ENCODE data around the gene NAV2. TPM values are rescaled to one million over a fixed set of nuclear protein-coding genes. Genes with fewer than 3 reads are reported as not detected.

Gene NAV2
- polyA plus RNA-seq, 1 donor, result 8.1 TPM

- H3K4me1 ChIP-seq (ENCODE audit: control insufficient read depth, insufficient read depth, low read length), result no peaks in the 10 kb centered on the region
These were observed 31.0 kb downstream of the NAV2 start for GRCh38 chr11:19743622-19744021.

DNA sequence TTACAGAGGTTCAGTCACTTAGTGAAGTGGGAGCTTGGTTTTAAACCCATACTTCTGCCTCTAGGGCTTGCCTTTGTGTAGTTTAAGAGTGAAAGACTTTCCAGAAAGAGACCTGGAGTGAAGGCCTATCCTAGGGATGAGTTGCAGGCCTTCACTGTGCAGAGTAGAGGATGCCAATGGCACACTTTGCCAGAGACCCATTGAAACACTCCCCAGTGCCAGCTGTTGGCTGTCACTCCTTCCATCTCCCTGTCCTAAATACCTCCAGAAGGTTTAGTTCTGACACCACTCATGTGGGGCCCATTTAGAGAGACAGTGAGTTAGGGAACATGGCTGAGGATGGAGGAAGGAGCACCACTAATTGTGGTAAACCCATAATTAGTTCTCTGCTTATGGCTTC is 31.5 kb downstream of the NAV2 start:
- no peak overlapping the region for H3K27ac ChIP-seq (ENCODE audit: low read length)
- no peaks in the 10 kb centered on the region for H3K9me3 ChIP-seq (ENCODE audit: control insufficient read depth, low read depth, low read length)
- DNase-seq, result no peak
- H3K4me1 ChIP-seq (ENCODE audit: control insufficient read depth, insufficient read depth, low read length), result no peaks in the 10 kb centered on the region
- no peak overlapping the region for H3K4me3 ChIP-seq (ENCODE audit: low read length)
- H3K27me3 ChIP-seq (ENCODE audit: control insufficient read depth, insufficient read depth, low read length), result no peaks in the 10 kb centered on the region
- no peaks in the 10 kb centered on the region for H3K36me3 ChIP-seq (ENCODE audit: control insufficient read depth, insufficient read depth, low read length)

More at GRCh38 chr11:19743622-19744021, 31.0 kb downstream of the NAV2 start:
- H3K9me3 ChIP-seq (ENCODE audit: control insufficient read depth, low read depth, low read length), result no peaks in the 10 kb centered on the region
- DNase-seq, result no peak
- H3K27me3 ChIP-seq (ENCODE audit: control insufficient read depth, insufficient read depth, low read length), result no peaks in the 10 kb centered on the region
- H3K4me3 ChIP-seq (ENCODE audit: low read length), result no peak overlapping the region
- H3K27ac ChIP-seq (ENCODE audit: low read length), result no peak overlapping the region
- no CpG with 5 or more reads among the region's 4 CpGs for WGBS (ENCODE audit: insufficient coverage, low lambda C conversion rate)
- no peaks in the 10 kb centered on the region for H3K36me3 ChIP-seq (ENCODE audit: control insufficient read depth, insufficient read depth, low read length)

- no CpG with 5 or more reads among the region's 3 CpGs for WGBS (ENCODE audit: insufficient coverage, low lambda C conversion rate)
- Histone ChIP-seq H3K36me3 (ENCODE audit: control insufficient read depth, insufficient read depth, low read length) (no peaks in the 10 kb centered on the region), H3K9me3 (ENCODE audit: control insufficient read depth, low read depth, low read length) (no peaks in the 10 kb centered on the region), H3K4me1 (ENCODE audit: control insufficient read depth, insufficient read depth, low read length) (no peaks in the 10 kb centered on the region), H3K27ac (ENCODE audit: low read length) (no peak overlapping the region), H3K4me3 (ENCODE audit: low read length) (no peak overlapping the region), H3K27me3 (ENCODE audit: control insufficient read depth, insufficient read depth, low read length) (no peaks in the 10 kb centered on the region)
- no peak for DNase-seq
These were observed 33.4 kb downstream of the NAV2 start for GRCh38 chr11:19746086-19746485.

GRCh38 chr11:19747634-19748033 is 35.0 kb downstream of the NAV2 start:
- Histone ChIP-seq H3K27me3 (ENCODE audit: control insufficient read depth, insufficient read depth, low read length) (no peaks in the 10 kb centered on the region), H3K4me3 (ENCODE audit: low read length) (no peak overlapping the region), H3K9me3 (ENCODE audit: control insufficient read depth, low read depth, low read length) (no peaks in the 10 kb centered on the region), H3K27ac (ENCODE audit: low read length) (no peak overlapping the region), H3K36me3 (ENCODE audit: control insufficient read depth, insufficient read depth, low read length) (no peaks in the 10 kb centered on the region), H3K4me1 (ENCODE audit: control insufficient read depth, insufficient read depth, low read length) (no peaks in the 10 kb centered on the region)
- no peak for DNase-seq
- WGBS (ENCODE audit: insufficient coverage, low lambda C conversion rate), result no CpG with 5 or more reads among the region's 2 CpGs

- no peak overlapping the region for H3K27ac ChIP-seq (ENCODE audit: low read length)
- no CpG with 5 or more reads among the region's 4 CpGs for WGBS (ENCODE audit: insufficient coverage, low lambda C conversion rate)
- DNase-seq, result no peak
These were observed 38.4 kb downstream of the NAV2 start for GRCh38 chr11:19751055-19751454.

GRCh38 chr11:19753451-19754106 is 40.9 kb downstream of the NAV2 start:
- Histone ChIP-seq H3K9me3 (ENCODE audit: control insufficient read depth, low read depth, low read length) (no peaks in the 10 kb centered on the region), H3K27me3 (ENCODE audit: control insufficient read depth, insufficient read depth, low read length) (no peaks in the 10 kb centered on the region), H3K4me3 (ENCODE audit: low read length) (no peak overlapping the region), H3K27ac (ENCODE audit: low read length) (no peak overlapping the region), H3K36me3 (ENCODE audit: control insufficient read depth, insufficient read depth, low read length) (no peaks in the 10 kb centered on the region), H3K4me1 (ENCODE audit: control insufficient read depth, insufficient read depth, low read length) (no peaks in the 10 kb centered on the region)
- no CpG with 5 or more reads among the region's 5 CpGs for WGBS (ENCODE audit: insufficient coverage, low lambda C conversion rate)
- peak in 1 of 2 donors; percentile 14 for DNase-seq

More at GRCh38 chr11:19751055-19751454, 38.4 kb downstream of the NAV2 start:
- no peaks in the 10 kb centered on the region for H3K36me3 ChIP-seq (ENCODE audit: control insufficient read depth, insufficient read depth, low read length)
- no peak overlapping the region for H3K4me3 ChIP-seq (ENCODE audit: low read length)
- H3K27me3 ChIP-seq (ENCODE audit: control insufficient read depth, insufficient read depth, low read length), result no peaks in the 10 kb centered on the region
- H3K9me3 ChIP-seq (ENCODE audit: control insufficient read depth, low read depth, low read length), result no peaks in the 10 kb centered on the region
- H3K4me1 ChIP-seq (ENCODE audit: control insufficient read depth, insufficient read depth, low read length), result no peaks in the 10 kb centered on the region

GRCh38 chr11:19756675-19757475 is 44.2 kb downstream of the NAV2 start:
- 82% methylated on average over 4 of the region's 11 CpGs for WGBS (ENCODE audit: insufficient coverage, low lambda C conversion rate)
- DNase-seq, result no peak
- Histone ChIP-seq H3K4me3 (ENCODE audit: low read length) (no peak overlapping the region), H3K36me3 (ENCODE audit: control insufficient read depth, insufficient read depth, low read length) (no peaks in the 10 kb centered on the region), H3K27me3 (ENCODE audit: control insufficient read depth, insufficient read depth, low read length) (no peaks in the 10 kb centered on the region), H3K27ac (ENCODE audit: low read length) (no peak overlapping the region), H3K4me1 (ENCODE audit: control insufficient read depth, insufficient read depth, low read length) (no peaks in the 10 kb centered on the region), H3K9me3 (ENCODE audit: control insufficient read depth, low read depth, low read length) (no peaks in the 10 kb centered on the region)

GRCh38 chr11:19759389-19759788 is 46.8 kb downstream of the NAV2 start:
- Histone ChIP-seq H3K27ac (ENCODE audit: low read length) (no peak overlapping the region), H3K4me3 (ENCODE audit: low read length) (no peak overlapping the region), H3K27me3 (ENCODE audit: control insufficient read depth, insufficient read depth, low read length) (no peaks in the 10 kb centered on the region), H3K4me1 (ENCODE audit: control insufficient read depth, insufficient read depth, low read length) (no peaks in the 10 kb centered on the region), H3K36me3 (ENCODE audit: control insufficient read depth, insufficient read depth, low read length) (no peaks in the 10 kb centered on the region), H3K9me3 (ENCODE audit: control insufficient read depth, low read depth, low read length) (no peaks in the 10 kb centered on the region)
- no peak for DNase-seq
- WGBS (ENCODE audit: insufficient coverage, low lambda C conversion rate), result 83% methylated on average over 1 of the region's 3 CpGs

- DNase-seq, result no peak
- H3K27me3 ChIP-seq (ENCODE audit: control insufficient read depth, insufficient read depth, low read length), result no peaks in the 10 kb centered on the region
- no peaks in the 10 kb centered on the region for H3K4me1 ChIP-seq (ENCODE audit: control insufficient read depth, insufficient read depth, low read length)
- H3K4me3 ChIP-seq (ENCODE audit: low read length), result no peak overlapping the region
- H3K36me3 ChIP-seq (ENCODE audit: control insufficient read depth, insufficient read depth, low read length), result no peaks in the 10 kb centered on the region
- WGBS (ENCODE audit: insufficient coverage, low lambda C conversion rate), result no CpG with 5 or more reads among the region's 1 CpG
- no peak overlapping the region for H3K27ac ChIP-seq (ENCODE audit: low read length)
- no peaks in the 10 kb centered on the region for H3K9me3 ChIP-seq (ENCODE audit: control insufficient read depth, low read depth, low read length)
These were observed 49.6 kb downstream of the NAV2 start for GRCh38 chr11:19762266-19762665.

DNA sequence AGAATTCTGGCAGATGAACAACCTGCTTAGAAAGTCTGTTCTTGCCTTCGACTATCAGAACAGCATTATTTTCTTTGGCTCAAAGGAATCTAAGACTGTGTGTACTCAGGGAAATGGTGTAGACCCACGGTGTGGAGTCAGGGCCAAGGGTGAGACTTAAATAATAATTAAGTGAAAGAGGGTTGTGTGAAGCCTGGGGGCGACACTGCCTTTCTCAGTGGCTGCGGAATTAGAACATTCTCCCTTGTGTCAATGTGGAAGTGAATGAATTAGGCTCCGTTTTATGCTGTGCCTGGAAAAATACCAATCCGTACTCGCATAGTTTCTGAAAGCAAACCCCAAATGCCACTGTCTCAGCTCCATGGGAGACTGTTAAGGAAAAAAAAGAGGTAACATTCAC is 50.7 kb downstream of the NAV2 start:
- DNase-seq, result no peak
- Histone ChIP-seq H3K4me3 (ENCODE audit: low read length) (no peak overlapping the region), H3K27me3 (ENCODE audit: control insufficient read depth, insufficient read depth, low read length) (no peaks in the 10 kb centered on the region), H3K27ac (ENCODE audit: low read length) (no peak overlapping the region), H3K4me1 (ENCODE audit: control insufficient read depth, insufficient read depth, low read length) (no peaks in the 10 kb centered on the region), H3K36me3 (ENCODE audit: control insufficient read depth, insufficient read depth, low read length) (no peaks in the 10 kb centered on the region), H3K9me3 (ENCODE audit: control insufficient read depth, low read depth, low read length) (no peaks in the 10 kb centered on the region)
- WGBS (ENCODE audit: insufficient coverage, low lambda C conversion rate), result 60% methylated on average over 1 of the region's 7 CpGs

GRCh38 chr11:19766206-19766605 is 53.6 kb downstream of the NAV2 start:
- DNase-seq, result no peak
- Histone ChIP-seq H3K27me3 (ENCODE audit: control insufficient read depth, insufficient read depth, low read length) (no peaks in the 10 kb centered on the region), H3K4me1 (ENCODE audit: control insufficient read depth, insufficient read depth, low read length) (no peaks in the 10 kb centered on the region), H3K4me3 (ENCODE audit: low read length) (no peak overlapping the region), H3K36me3 (ENCODE audit: control insufficient read depth, insufficient read depth, low read length) (no peaks in the 10 kb centered on the region), H3K27ac (ENCODE audit: low read length) (no peak overlapping the region), H3K9me3 (ENCODE audit: control insufficient read depth, low read depth, low read length) (no peaks in the 10 kb centered on the region)
- WGBS (ENCODE audit: insufficient coverage, low lambda C conversion rate), result no CpG with 5 or more reads among the region's 3 CpGs
